AG10803 (cell line): ENCODE measurements around the gene CYTL1.
"Not testable (repeated sequence)": the region's sequence is repeated elsewhere in the genome, so short reads cannot be mapped to it uniquely, and the experiment has no call there.

Experiments used
- DNase-seq: peaks from one replicate; pipeline ENCODE4 v3.0.0; 2010; ENCODE audit warnings: low read depth
- H3K4me3 ChIP-seq: 2 replicates; pipeline ENCODE4 v1.5.1; 2011; ENCODE audit warnings: mild to moderate bottlenecking, low read length, control low read depth
- TF ChIP-seq, protein P1 (sequence below): conservative IDR thresholded peaks from 2 replicates; pipeline ENCODE4 v1.5.1; 2011; ENCODE audit warnings: mild to moderate bottlenecking, low read length, control low read depth, inconsistent platforms

CYTL1 gene

GRCh38 chr4:5018096-5018495 is 1.2 kb downstream of the CYTL1 start:
- DNase-seq: no peak
- TF ChIP-seq, protein P1, sequence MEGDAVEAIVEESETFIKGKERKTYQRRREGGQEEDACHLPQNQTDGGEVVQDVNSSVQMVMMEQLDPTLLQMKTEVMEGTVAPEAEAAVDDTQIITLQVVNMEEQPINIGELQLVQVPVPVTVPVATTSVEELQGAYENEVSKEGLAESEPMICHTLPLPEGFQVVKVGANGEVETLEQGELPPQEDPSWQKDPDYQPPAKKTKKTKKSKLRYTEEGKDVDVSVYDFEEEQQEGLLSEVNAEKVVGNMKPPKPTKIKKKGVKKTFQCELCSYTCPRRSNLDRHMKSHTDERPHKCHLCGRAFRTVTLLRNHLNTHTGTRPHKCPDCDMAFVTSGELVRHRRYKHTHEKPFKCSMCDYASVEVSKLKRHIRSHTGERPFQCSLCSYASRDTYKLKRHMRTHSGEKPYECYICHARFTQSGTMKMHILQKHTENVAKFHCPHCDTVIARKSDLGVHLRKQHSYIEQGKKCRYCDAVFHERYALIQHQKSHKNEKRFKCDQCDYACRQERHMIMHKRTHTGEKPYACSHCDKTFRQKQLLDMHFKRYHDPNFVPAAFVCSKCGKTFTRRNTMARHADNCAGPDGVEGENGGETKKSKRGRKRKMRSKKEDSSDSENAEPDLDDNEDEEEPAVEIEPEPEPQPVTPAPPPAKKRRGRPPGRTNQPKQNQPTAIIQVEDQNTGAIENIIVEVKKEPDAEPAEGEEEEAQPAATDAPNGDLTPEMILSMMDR: 0 out of 2 replicates have a peak, but pooled peaks have one; percentile 21

GRCh38 chr4:5014007-5014682 is 5.1 kb downstream of the CYTL1 start:
- no peak for DNase-seq
- TF ChIP-seq, protein P1: no peak
- no peak overlapping the region for H3K4me3 ChIP-seq

More at GRCh38 chr4:5018096-5018495, 1.2 kb downstream of the CYTL1 start:
- H3K4me3 ChIP-seq: no peak overlapping the region

DNA sequence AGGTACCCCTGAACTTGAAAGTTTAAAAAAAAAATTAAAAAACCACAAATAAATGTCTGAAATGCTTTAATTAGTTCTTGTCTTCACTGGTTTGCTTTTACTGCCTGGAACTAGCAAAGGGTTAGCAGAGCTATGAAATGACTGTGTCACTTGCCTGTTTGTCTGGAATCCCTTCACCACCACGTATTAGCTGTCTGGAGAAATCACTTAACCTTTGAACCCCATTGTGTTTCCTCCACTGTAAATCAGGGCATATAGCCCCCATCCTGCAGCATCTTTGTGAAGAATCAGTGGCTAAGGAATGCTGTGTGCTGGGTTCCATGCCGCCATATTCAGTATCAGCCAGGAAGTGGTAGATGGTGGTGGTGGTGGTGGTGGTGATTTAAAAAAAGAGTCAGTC is 6.3 kb downstream of the CYTL1 start:
- H3K4me3 ChIP-seq: no peak overlapping the region
- no peak for DNase-seq
- TF ChIP-seq, protein P1: no peak

DNA sequence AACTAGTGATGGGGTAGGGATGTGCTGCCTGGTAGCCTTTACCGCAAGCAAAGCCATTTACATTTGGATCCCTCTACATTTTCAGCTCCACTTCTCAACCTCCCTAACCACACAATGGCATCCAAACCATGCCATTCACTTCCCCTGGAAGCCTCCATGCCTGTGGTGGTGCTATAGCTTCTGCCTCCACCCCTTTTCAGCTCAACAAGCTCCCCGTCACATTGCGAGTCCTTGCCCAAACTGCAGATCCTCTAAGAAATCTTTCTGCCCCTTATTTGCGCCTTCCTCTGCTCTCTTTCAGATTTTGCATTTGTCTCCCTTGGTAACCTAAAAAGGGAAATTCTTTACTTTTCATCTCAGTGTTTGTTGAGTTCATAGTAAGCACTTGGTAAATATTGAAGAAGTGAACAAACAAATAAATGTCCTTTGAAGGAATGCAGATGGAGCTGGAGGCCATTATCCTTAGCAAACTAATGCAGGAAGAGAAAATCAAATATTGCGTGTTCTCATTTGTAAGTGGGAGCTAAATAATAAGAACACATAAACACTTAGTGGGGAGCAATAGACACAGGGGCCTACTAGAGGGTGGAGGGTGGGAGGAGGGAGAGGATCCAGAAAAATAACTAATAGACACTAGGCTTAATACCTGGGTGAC is 6.9 kb downstream of the CYTL1 start:
- TF ChIP-seq, protein P1: no peak
- no peak overlapping the region for H3K4me3 ChIP-seq
- DNase-seq: no peak

GRCh38 chr4:5010984-5011383 is 8.3 kb downstream of the CYTL1 start:
- TF ChIP-seq, protein P1: no peak
- H3K4me3 ChIP-seq: no peak overlapping the region
- DNase-seq: no peak

GRCh38 chr4:5009796-5010195 is 9.5 kb downstream of the CYTL1 start:
- DNase-seq: peak; percentile 63
- no peak overlapping the region for H3K4me3 ChIP-seq
- TF ChIP-seq, protein P1: no peak

GRCh38 chr4:5006932-5007331 is 12.3 kb downstream of the CYTL1 start:
- not testable (repeated sequence) for DNase-seq, H3K4me3 ChIP-seq
